ENCODE measurements around the gene COMT. TPM values are rescaled to one million over a fixed set of nuclear protein-coding genes. Genes with fewer than 3 reads are reported as not detected.

COMT gene
- total and polyA plus RNA-seq, 8 donors, result 47.9 to 95.0 (median 62.3) TPM

GRCh38 chr22:19903031-19903430, 38.5 kb upstream of the COMT start:
- no peak for ATAC-seq
- intact Hi-C loops (cut with DNase I), result loop anchor here in 1 of 3 donors (5.0 kb wide), 1 partner anchor 161 kb away; no protein-coding TSS in a partner anchor
- TF ChIP-seq CTCF (IDR thresholded peaks at IDR 0.05), result no peak
- DNase-seq, result no peak
- no peak for FAIRE-seq
- Histone ChIP-seq H3K36me3 (no peaks in the 10 kb centered on the region), H3K4me3 (no peak overlapping the region), H3K4me1 (no peaks in the 10 kb centered on the region), H3K27ac (no peak overlapping the region), H3K9me3 (no peaks in the 10 kb centered on the region), H3K27me3 (no peaks in the 10 kb centered on the region)
- 90 to 93% methylated on average over 9 of the region's 9 CpGs for WGBS, 2 donors

- ATAC-seq, result no peak
- Histone ChIP-seq H3K9me3 (no peaks in the 10 kb centered on the region), H3K36me3 (no peaks in the 10 kb centered on the region), H3K27ac (no peak overlapping the region), H3K27me3 (no peaks in the 10 kb centered on the region), H3K4me3 (no peak overlapping the region), H3K4me1 (no peaks in the 10 kb centered on the region)
- WGBS, 2 donors, result 88 to 92% methylated on average over 12 of the region's 12 CpGs
- FAIRE-seq, result no peak
- intact Hi-C loops (cut with DNase I), result loop anchor here in 1 of 3 donors (5.0 kb wide), 1 partner anchor 161 kb away; no protein-coding TSS in a partner anchor
- no peak for DNase-seq
- no peak for TF ChIP-seq CTCF (IDR thresholded peaks at IDR 0.05)
These were observed 38.1 kb upstream of the COMT start for GRCh38 chr22:19903513-19903912.

- intact Hi-C loops (cut with DNase I), result loop anchor here in 1 of 3 donors (5.0 kb wide), 1 partner anchor 162 kb away; no protein-coding TSS in a partner anchor
- WGBS, 2 donors, result 88 to 90% methylated on average over 16 of the region's 16 CpGs
- no peak overlapping the region for H3K27ac ChIP-seq
- FAIRE-seq (no peak), ATAC-seq (no peak), DNase-seq (no peak)
- no peaks in the 10 kb centered on the region for H3K27me3 ChIP-seq
- no peak overlapping the region for H3K4me3 ChIP-seq
- TF ChIP-seq CTCF (IDR thresholded peaks at IDR 0.05), result no peak
- H3K9me3 ChIP-seq, result no peaks in the 10 kb centered on the region
- no peaks in the 10 kb centered on the region for H3K4me1 ChIP-seq
- H3K36me3 ChIP-seq, result no peaks in the 10 kb centered on the region
These were observed 37.3 kb upstream of the COMT start for GRCh38 chr22:19904174-19904856.

GRCh38 chr22:19904935-19905334, 36.6 kb upstream of the COMT start:
- no peaks in the 10 kb centered on the region for H3K4me1 ChIP-seq
- FAIRE-seq (no peak), DNase-seq (no peak), ATAC-seq (no peak)
- no peaks in the 10 kb centered on the region for H3K27me3 ChIP-seq
- no peak overlapping the region for H3K27ac ChIP-seq
- no peak overlapping the region for H3K4me3 ChIP-seq
- H3K36me3 ChIP-seq, result no peaks in the 10 kb centered on the region
- no peak for TF ChIP-seq CTCF (IDR thresholded peaks at IDR 0.05)
- WGBS, 2 donors, result 88 to 90% methylated on average over 7 of the region's 7 CpGs
- H3K9me3 ChIP-seq, result no peaks in the 10 kb centered on the region
- intact Hi-C loops (cut with DNase I), result loop anchor here in 2 of 3 donors (5.0 kb wide), 2 partner anchors 163 to 173 kb away; no protein-coding TSS in a partner anchor
